Pancreas (tissue), 10 donors: ENCODE data around the gene AMPD3. TPM values are rescaled to one million over a fixed set of nuclear protein-coding genes. Genes with fewer than 3 reads are reported as not detected.

Experiments
- ATAC-seq, 4 donors: fragments of 200-7000 bp; cut with Tn5 transposase; one replicate each; pipeline versions ENCODE4 v1.8.0 to v1.9.1; 2020; ENCODE audit warnings: mild to moderate bottlenecking in 4 of 4, moderate library complexity in 4 of 4
- DNase-seq, 6 donors: peaks; one replicate each; pipeline ENCODE4 v3.0.0-alpha.2; 2020
- FAIRE-seq: peaks from 2 replicates; lab custom pipeline; 2012; peaks lifted over from hg19 to GRCh38; lab: Jason Lieb, UNC
- H3K27ac ChIP-seq, 4 donors: fragments of 200-600 bp; sonication (generic); 1 replicate in 3 of 4; 2 replicates in 1 of 4; pipeline versions ENCODE4 v1.5.0 to v1.8.0; 2020
- H3K27me3 ChIP-seq, 4 donors: fragments of 200-600 bp; one replicate each; pipeline ENCODE4 v1.8.0; 2021
- H3K36me3 ChIP-seq, 3 donors: fragments of 200-600 bp; sonication (generic) in 1 of 3; one replicate each; pipeline versions ENCODE4 v1.5.0 to v1.8.0; 2020 to 2021
- H3K4me1 ChIP-seq, 3 donors: fragments of 200-600 bp; one replicate each; pipeline ENCODE4 v1.8.0; 2021
- H3K4me3 ChIP-seq, 4 donors: fragments of 200-600 bp; sonication (generic) in 2 of 4; one replicate each; pipeline versions ENCODE4 v1.5.0 to v1.8.0; 2020 to 2021
- H3K9me3 ChIP-seq, 4 donors: fragments of 200-600 bp; one replicate each; pipeline ENCODE4 v1.8.0; 2021
- CTCF ChIP-seq, 4 donors: fragments of 200-600 bp; sonication (generic) in 3 of 4; IDR thresholded peaks; one replicate each; pipeline versions ENCODE4 v1.5.0 to v1.8.0; 2021; ENCODE audit warnings: antibody characterized with exemption in 4 of 4
- WGBS, 2 donors: extraction: QIAGEN DNeasy Blood & Tissue Kit; methylation state at CpG; one replicate each; pipeline ENCODE4 v1.1.7; 2013; 5-methylcytosine and 5-hydroxymethylcytosine counted together
- intact Hi-C, 3 donors: fragments of 100-400 bp; cut with DNase I; formaldehyde crosslinking; loops; one replicate each; pipeline versions ENCODE4 v1.11.1 to v1.14.2; 2022
- polyA plus RNA-seq, 2 donors: library from polyadenylated mRNA; stranded (reverse); fragments of 200-250 nt; gene quantifications; one replicate each; pipeline ENCODE4 v1.2.3, GENCODE V29; 2013
- total RNA-seq, 6 donors: library from RNA; stranded (reverse); fragmentation: NEBNext Ultra II Directional in 4 of 6; extraction: Animal tissue kit (Norgen Biotek cat#: 25700) in 4 of 6; gene quantifications; one replicate each; pipeline versions ENCODE4 v1.2.1 to v1.2.4, GENCODE V29; 2021 to 2023
- donor health status: healthy with polysubstance abuse.
- donor health status: DM: no; HTN: no; CAD: no; lungs with moderate emphysema.
- donor health status: DM: no; HTN: no; CAD: no.
- donor health status: control.
- donor health status: control.
- donor health status: Bipolar disorder and iron deficiency.
- donor health status: DM: yes; HTN: yes; CAD: no.
- donor health status: DM: no; HTN: no; CAD: no.
- donor health status: DM: no; HTN: no; CAD: no.
- donor health status: DM: yes; HTN: yes; CAD: no.

AMPD3 gene
- total and polyA plus RNA-seq, 8 donors = 2.7 to 10.0 (median 3.7) TPM

- no peaks in the 10 kb centered on the region for H3K27me3 ChIP-seq
- DNase-seq (peak in 1 of 6 donors; percentile 34), FAIRE-seq (no peak), ATAC-seq (no peak)
- H3K4me3 ChIP-seq = no peak overlapping the region
- WGBS, 2 donors = 72 to 80% methylated on average over 7 of the region's 7 CpGs
- intact Hi-C loops = no loop called here
- no peak overlapping the region for H3K27ac ChIP-seq
- no peaks in the 10 kb centered on the region for H3K36me3 ChIP-seq
- TF ChIP-seq CTCF (IDR thresholded peaks at IDR 0.05) = no peak
- H3K4me1 ChIP-seq = peaks cover 0 to 4% (median 1%) of the 10 kb centered on the region in 3 donors
- H3K9me3 ChIP-seq = no peaks in the 10 kb centered on the region
These were observed 89.7 kb downstream of the AMPD3 start for GRCh38 chr11:10544491-10545465.

- Histone ChIP-seq H3K27ac (no peak overlapping the region), H3K27me3 (no peaks in the 10 kb centered on the region), H3K4me1 (no peaks in the 10 kb centered on the region), H3K4me3 (no peak overlapping the region), H3K36me3 (no peaks in the 10 kb centered on the region), H3K9me3 (no peaks in the 10 kb centered on the region)
- intact Hi-C loops = no loop called here
- ATAC-seq (no peak), FAIRE-seq (no peak), DNase-seq (no peak)
- TF ChIP-seq CTCF (IDR thresholded peaks at IDR 0.05) = no peak
- 86 to 92% methylated on average over 3 of the region's 3 CpGs for WGBS, 2 donors
These were observed 95.6 kb downstream of the AMPD3 start for GRCh38 chr11:10550503-10551289.

- 69 to 79% methylated on average over 4 of the region's 4 CpGs for WGBS, 2 donors
- no peak for ATAC-seq
These were observed 96.2 kb downstream of the AMPD3 start for GRCh38 chr11:10551290-10551592.

GRCh38 chr11:10551845-10552352 is 96.8 kb downstream of the AMPD3 start:
- WGBS, 2 donors = 83% methylated on average over 3 of the region's 3 CpGs

More at GRCh38 chr11:10551290-10551592, 96.2 kb downstream of the AMPD3 start:
- no peak for TF ChIP-seq CTCF (IDR thresholded peaks at IDR 0.05)
- no peaks in the 10 kb centered on the region for H3K9me3 ChIP-seq
- no peak overlapping the region for H3K27ac ChIP-seq
- H3K27me3 ChIP-seq = no peaks in the 10 kb centered on the region
- no peak overlapping the region for H3K4me3 ChIP-seq
- H3K36me3 ChIP-seq = no peaks in the 10 kb centered on the region
- intact Hi-C loops = no loop called here
- DNase-seq (no peak), FAIRE-seq (no peak)
- H3K4me1 ChIP-seq = no peaks in the 10 kb centered on the region

More at GRCh38 chr11:10551845-10552352, 96.8 kb downstream of the AMPD3 start:
- Histone ChIP-seq H3K36me3 (no peaks in the 10 kb centered on the region), H3K4me3 (no peak overlapping the region), H3K27me3 (no peaks in the 10 kb centered on the region), H3K27ac (no peak overlapping the region), H3K4me1 (no peaks in the 10 kb centered on the region), H3K9me3 (no peaks in the 10 kb centered on the region)
- ATAC-seq (no peak), FAIRE-seq (no peak), DNase-seq (no peak)
- TF ChIP-seq CTCF (IDR thresholded peaks at IDR 0.05) = no peak
- intact Hi-C loops = no loop called here
